ENCODE results near the gene LPP. TPM values are rescaled to one million over a fixed set of nuclear protein-coding genes. Genes with fewer than 3 reads are reported as not detected.

The LPP gene
- total RNA-seq, 1 experiment from 2014 or later: 22.1 TPM

DNA sequence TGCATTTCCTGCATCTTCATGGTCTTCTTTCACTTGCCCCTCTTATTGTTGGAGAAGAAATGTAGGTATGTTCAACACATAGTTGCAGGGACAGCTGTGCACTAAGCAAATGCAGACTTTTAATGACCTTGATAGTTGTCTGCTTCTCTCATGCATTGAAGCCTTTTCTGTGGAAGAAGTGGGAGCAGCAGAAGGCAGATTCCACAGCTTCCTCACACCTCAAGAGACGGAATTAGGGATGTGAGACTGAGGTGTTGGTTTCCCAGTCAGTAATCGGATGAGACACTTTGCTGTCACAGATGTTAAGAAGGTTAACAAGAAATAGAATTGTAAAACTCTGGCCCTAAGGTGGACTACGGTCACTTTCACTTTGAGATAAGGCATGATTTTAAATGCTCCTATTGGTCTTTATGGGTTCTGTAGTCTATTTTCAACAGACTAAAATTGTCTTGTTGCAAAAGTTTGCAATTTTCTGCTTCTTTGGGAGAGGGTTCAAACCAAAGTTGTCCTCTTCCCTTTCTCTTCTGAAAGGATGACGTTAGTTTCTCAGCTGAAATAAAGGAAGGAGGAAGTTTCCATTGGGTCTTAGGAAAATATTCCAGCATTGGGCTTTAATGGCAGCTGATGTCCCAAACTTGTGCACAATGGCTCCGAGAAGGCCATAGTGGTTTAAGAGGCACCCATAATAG, 117.4 kb downstream of the LPP start:
- no peak for DNase-seq (ENCODE audit: low spot score)

DNA sequence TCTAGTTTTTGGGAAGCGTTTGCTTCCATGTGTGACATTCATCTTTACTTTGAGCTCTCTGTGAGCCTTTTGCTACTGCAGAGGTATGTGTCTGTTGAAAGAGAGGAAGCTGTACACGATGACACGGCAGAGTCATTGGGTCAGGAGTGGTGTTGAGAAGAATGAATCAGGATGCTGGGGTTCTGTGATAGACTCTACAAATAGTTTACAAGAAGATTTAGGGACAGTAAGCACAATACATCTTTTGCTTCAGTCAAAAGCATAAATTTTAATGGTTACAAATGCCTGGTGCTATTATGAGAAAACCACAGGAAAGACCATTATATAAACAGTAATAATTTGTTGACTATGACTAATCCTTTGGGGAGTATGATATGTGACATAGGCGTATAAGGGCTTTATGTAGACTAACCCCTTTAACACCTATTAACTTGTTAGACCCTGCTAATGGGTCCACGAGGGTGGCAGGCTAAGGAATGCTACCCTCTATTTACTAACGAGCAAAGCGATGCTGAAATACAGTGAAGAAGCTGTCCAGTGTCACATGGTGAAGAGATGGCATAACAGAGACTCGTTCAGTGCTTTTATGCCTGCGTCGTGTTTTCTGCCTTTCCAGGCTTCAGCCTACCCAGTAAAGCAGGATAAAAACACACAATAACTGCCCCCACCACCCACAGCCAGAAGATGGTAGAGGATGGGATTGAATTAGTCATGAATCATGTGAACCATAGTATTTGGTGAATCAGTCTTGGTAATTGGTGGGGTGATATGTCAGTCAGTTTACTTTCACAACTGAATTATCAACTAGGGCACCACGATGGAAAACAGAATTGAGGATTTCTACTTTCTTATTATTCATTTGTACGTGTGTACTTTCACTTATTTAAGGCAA, 118.8 kb downstream of the LPP start:
- DNase-seq (ENCODE audit: low spot score): no peak

DNA sequence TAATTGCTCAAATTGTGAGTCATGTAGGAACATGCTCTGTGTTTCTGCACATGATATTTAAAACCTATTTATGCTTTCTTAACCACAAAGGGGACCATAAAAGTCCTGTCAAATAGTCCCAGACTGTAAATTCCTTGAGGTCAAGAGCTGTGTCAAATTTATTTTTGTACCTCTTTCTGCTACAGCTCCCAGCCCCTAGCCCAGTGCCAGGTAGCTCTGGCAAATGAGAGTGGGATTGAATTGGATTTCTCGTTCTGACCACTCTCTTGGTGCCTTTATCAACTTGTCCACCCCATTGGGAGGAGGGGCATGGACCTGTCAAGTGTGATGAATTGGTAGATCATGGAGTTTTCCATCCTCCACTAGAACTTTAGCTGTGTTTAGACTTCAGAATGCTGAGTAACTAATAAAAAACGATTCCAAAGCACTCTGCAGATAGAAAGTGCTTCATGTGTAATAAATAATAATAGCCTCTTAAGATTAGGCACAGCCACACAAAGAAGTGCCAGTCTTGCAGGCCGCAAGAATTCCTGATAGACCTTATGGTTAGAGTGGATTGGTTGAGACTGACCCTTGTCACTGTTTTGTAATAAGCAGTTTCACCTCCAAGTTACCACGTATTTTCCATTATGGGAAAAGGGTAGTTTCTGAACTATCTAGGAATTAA, 120.4 kb downstream of the LPP start:
- no peak for DNase-seq (ENCODE audit: low spot score)

DNA sequence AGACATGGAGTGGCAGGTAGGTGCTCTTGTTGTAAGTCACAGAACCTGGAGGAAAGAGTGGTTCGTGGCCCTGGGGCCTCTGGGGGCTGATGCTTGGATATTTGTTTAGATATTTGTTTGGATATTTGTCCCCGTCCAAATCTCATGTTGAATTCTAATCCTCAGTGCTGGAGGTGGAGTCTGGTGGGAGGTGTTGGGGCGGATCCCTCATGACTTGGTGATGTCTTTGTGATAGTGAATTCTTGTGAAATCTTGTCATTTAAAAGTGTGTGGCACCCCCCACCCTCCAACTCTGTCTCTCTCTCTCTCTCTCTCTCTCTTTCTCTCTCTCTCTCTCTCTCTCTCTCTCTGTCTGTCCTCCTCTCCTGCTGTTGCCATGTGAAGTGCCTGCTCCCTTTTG, 122.4 kb downstream of the LPP start:
- no peak for DNase-seq (ENCODE audit: low spot score)

DNA sequence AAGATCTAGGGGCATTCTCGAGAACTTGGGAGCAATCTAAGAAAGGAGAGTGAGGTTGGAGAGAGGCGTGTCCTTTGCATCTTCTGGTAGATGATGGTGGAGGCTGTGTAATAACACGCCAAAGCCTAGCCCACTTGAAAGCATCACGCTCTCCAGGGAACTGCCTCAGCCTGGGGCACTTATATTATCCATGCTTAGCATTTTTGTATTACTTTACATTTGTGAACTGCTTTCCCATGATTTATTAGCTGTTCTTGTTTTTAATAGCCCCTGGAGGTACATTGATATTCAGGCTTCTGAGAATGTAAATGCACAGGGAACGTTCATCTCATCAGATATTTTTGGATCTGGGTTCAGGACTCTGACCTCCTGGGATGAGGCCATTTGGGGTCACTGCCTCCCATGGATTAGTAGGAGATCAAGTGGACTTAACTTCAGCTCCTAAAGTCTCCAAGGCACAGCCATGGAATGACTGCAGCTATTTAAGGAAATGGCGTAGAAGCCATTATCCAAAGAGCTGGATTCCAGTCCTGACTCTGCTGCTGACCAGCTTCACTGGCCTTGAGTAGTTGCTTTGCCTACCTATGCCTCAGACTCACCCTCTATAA, 124.9 kb downstream of the LPP start:
- DNase-seq (ENCODE audit: low spot score): no peak

DNA sequence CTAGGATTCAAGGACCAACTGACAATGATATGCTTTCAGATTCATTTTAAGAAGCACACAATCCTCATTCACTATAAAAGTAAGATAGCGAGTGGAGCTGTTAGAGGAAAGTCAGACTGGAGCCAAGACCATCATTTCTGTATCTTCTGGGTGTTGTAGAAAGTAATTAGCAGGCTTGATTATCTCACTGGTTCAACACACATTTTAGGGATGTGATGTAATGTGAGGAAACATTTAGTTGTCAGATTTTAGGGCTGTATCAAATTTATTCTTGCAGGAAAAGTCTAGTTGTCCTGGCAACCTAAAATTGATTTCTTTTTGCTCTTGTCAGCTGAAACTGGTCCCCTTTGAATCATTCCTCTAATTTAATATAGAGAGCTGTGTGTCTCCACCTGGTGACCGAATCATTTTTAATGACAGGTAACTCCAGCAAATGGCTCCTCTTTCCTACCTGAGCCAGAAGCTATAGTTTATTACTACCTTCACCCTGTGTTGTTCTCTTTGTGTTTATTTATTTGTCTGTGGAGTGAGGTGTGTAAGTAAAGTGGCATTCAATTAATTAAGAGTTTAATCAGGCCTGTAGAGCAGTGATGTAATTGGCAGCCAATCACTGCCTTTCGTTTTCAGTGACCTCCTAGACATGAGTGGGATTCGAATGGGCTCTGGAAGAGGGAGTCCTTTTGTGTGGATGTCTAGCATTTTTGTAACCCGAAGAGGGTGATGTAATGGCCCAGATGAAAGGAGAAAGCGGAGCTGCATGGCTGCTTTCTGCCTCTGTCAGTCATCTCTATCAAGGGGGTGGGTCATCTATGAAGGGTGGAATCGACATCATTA, 125.8 kb downstream of the LPP start:
- DNase-seq (ENCODE audit: low spot score): no peak

DNA sequence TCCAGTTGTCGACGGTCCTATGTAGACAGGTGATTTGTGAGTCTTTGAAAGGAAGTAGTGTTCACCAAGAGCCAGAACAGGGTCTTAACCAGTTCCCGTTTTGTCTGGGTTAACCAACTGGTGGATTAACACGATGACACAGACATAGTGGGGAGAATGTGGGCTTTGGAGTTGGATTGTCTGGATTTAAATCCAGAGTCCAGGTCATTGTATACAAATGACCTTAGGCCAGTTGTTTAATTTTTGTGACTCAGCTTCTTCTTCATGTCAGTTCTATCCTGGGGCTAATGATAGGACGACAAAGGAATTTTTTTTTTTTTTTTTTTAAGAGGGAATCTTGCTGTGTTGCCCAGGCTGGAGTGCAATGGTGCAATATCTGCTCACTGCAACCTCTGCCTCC, 126.7 kb downstream of the LPP start:
- DNase-seq (ENCODE audit: low spot score): no peak

DNA sequence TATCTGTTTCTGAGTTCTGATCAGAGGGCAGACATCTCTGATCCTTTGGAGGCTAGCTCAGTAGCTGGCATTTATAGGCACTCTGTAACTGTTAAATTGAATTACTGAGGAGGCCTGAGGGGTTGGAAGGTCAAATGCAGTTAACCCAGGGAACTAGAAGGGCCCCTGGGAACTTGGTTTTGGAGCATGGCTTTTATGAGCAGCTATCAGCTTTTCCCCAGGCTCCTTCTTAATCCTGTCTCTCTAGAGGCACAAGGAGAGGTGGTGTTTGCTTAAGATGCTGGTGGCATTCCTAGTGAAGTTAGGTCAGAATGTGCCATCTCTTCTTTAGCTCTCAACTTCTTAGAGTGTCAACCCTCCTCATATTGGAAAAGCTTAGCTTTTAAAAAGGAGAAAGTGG, 128.9 kb downstream of the LPP start:
- no peak for DNase-seq (ENCODE audit: low spot score)

DNA sequence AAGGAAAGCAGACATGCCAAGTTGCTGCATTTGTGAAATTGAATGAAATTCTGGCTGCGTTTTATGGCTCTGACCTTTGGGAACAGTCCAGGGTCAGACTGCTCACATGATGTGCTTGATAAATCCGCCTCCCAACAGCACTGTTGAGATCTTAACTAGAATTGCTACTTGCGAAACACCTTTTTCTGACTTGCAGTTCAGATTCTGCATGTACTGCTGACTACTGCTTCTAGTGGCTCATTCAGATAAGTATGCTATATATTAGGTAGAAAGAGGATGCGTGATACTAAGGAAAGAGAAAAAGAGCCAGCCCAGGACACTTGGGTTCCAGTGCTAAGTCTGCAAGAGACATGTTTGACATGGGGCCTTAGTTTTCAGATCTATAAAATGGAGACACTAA, 129.4 kb downstream of the LPP start:
- no peak for DNase-seq (ENCODE audit: low spot score)

DNA sequence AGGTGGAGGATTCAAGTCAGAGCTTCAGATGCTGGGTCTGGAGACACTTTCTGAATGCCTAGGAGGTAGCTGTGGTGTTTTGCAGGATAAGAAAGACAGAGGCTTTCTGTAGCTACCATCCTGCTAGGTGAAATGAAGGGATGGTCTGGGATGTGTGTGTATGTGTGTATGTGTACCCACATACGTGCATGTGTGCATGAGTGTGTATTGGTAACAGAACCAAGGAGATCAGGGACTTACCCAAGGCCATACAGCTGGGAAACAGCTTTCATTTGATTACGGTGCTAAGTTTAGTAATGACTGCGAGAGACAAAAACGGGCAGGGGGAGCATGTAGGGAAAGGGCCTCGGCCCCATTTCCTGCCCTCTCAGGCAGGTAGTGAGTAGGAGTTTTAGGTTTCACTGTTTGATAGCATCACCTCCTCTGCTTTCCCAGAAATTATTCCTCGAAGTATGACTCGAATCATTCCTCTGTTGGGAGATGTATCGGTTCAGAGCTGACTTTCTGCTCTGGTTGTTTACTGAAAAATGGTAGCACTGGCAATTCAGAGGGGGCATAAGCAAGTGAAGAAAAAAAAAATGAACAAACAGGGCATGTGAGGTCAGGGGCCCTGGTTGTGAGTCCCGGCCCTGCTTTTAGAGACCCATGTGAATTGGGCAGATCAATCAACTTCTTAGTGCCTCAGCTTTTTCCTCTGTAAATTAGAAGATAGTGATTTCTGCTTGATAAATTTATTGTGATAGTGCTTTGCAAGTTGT, 130.7 kb downstream of the LPP start:
- DNase-seq (ENCODE audit: low spot score): no peak

DNA sequence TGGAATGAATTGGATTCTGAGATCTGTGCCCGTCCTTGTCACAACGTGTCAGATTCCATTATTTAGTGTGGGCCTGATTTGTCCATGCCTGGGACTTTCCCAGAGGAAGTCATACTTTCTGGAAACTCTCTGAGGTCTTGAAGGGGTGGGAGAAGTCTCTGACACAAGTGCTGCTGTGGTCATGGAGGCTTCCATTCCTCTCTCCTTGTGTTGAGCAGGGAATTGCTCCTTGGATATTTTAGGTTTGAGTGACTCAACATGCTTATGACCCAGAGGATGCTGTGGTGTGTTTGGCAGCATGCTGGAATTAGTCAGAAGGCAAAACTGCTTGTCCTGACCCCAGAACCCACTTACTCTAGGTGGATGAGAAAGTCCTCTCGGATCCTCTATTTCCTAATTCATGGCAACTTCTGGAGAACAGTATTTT, 132.1 kb downstream of the LPP start:
- DNase-seq (ENCODE audit: low spot score): no peak

DNA sequence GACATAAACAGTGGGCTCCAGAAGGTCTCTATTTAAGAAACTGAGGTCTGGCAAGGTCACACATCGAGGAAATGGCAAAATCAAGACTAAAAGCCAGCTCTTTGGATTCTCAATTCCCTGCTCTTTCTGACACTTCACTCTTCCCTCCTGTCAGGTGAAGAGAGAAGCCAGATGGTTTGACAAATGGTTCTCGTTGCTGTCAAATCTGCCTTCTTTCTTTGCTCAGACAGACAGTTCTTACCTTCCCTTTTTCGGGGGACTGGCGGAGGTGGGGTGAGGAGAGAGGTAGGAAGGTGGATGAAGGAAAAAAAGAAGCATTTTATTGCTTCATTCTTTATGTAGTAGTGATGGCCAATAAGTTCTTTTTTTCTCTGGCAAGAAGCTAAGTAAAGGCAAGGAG, 133.4 kb downstream of the LPP start:
- DNase-seq (ENCODE audit: low spot score): no peak

DNA sequence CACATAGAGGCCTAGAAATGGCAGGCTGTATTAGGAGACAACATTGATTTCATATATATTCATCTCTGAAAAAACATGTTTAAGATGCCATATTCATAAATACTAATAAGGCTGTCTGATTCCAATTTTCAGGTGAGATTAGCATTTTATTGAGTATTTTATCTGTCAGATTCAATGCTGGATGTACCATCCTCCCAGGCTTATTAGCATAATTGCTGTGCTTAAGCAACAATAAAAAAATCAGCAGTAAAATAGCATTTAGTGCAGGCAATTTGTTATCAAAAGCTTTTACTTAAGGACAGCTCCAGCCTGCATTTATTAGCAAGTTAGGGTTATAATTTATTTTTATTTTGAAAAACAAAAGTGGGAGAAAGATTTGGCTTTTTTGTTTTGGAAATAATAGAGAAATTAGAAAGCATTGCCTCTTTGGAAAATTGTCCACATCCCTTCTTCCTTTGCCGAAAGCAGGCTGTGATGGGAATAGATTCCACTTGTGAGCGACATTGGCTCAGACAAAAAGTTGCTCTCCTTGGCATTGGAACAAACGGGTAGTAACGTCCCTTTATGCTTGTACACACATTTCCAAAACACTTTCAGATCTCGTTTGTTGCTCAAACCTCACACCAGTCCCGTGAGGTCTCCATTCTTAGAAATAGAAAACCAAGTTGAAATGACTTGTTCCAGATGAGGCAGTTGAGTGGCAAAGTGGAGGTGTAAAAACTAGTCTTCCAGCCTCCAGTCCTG, 134.0 kb downstream of the LPP start:
- DNase-seq (ENCODE audit: low spot score): no peak

DNA sequence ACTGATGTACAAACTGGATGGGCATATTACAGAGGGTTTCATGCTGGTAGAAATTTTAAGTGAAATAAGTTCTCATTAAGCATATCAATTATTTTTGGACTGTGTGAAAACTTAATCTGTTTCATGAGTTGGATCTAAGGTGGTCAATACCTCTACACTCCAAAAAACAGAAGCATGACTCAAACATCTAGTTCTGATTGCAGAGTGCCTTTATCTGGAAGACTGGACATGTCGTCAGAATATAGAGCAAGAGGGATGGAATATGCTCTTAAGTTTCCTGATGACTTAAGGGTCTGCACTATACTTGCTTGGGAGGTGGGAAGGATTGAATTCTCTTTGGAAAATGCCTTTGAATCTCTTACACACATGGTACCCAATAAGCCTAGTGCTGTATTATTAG, 138.3 kb downstream of the LPP start:
- DNase-seq (ENCODE audit: low spot score): no peak

DNA sequence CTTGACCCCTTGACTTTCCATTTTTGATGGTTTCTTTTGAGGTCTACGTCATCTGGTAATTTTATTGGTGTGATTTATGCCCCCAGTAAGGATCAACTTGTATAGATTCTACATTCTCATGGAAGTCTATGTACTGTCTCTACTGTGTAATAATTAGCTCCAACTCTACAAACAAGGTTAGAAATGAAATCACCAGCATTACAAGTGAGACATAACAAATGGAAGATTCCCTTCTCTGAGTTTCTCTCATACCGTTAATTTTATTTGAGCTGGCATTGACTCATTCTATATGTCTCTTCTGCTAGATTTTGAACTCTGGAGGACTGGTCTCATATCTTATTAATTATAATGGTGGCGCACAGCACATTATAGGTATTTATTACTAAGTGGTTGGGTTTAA, 138.9 kb downstream of the LPP start:
- no peak for DNase-seq (ENCODE audit: low spot score)

DNA sequence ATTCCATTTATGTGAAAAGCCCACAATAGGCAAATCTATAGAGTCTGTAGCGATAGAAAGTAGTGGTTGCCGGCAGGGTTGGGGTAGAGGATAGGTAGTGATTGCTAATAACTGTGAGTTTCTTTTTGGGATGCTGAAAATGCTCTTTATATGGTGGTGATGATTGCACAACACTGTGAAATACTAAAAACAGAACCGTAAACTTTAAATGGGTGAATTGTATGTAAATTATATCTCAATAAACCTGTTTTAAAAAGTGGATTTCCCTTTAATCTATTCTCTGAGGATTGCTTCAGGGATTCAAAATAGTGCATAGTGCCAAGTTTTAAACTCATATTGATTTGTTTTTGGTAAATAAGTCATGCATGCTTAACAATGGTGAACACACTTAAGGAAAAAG, 140.2 kb downstream of the LPP start:
- no peak for DNase-seq (ENCODE audit: low spot score)

DNA sequence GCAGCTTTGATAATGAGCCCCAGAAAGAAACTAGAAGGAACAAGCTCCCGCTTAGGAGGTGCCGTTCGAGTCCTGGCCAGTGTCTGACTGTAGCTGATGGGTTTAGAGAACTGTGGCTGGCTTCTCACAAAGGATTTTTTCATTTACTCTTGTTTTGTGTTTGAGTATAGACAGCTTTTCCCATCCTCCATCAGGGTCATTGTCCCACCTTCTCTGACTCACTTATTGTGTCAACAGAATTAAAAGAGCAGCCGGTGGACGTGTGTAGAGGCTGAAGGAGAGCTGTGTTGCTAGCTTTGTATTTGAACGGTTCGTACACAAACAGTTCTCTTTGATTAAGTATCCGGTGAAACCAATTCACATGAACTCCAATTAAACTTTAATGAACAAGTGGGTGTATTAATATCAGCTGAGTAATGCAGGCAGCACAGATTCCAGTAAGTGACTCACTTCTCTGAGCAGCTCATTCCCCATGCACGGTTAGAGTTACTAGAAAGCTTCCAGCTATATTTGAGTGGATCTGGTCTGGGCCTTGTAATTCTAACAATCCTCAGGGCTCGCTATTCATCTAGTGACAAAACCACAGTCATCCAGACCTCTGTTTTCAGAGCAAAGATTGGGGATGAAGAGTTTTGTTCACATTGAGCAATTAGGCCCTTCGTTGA, 141.0 kb downstream of the LPP start:
- DNase-seq (ENCODE audit: low spot score): peak; percentile 95

DNA sequence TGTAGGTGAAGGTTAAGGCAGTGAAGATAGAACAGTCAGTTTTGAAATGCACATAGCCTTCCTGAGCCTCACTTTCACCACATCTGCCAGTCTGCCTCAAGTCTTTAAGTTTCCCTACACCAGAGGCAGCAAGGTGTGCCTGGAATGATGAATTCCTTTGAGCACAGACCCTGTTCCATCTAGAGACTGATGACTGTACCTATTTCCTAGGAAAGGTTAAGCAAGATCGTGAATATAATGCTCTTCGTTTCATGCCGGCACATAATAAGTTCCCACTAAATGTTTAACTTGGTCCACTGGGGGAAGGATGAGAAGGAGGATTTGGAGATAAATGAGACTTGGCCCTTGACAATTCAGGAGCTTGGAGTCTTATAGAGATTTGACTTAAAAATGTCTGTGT, 141.9 kb downstream of the LPP start:
- no peak for DNase-seq (ENCODE audit: low spot score)

All from HT-29 (cell line).